ENCODE results near the gene KCNJ15. TPM values are rescaled to one million over a fixed set of nuclear protein-coding genes. Genes with fewer than 3 reads are reported as not detected.
"Not testable (repeated sequence)": the region's sequence is repeated elsewhere in the genome, so short reads cannot be mapped to it uniquely, and the experiment has no call there.

KCNJ15 gene
- total and polyA plus RNA-seq, 3 experiments from 2014 or later, result not detected

GRCh38 chr21:38247054-38247453, 9.7 kb upstream of the KCNJ15 start:
- CTCF ChIA-PET, H3K27ac Mint-ChIP-seq: not testable (repeated sequence)

GRCh38 chr21:38247738-38248510, 8.9 kb upstream of the KCNJ15 start:
- Mint-ChIP-seq H3K27ac (peak overlapping the region in 1 of 8 donors; percentile 46), H3K36me3 (peaks cover 0 to 1% (median 0%) of the 10 kb centered on the region in 3 donors), H3K4me1 (peaks cover 12 to 17% (median 14%) of the 10 kb centered on the region in 3 donors), H3K9me3 (peaks cover 0 to 8% (median 2%) of the 10 kb centered on the region in 5 donors), H3K27me3 (peaks cover 2 to 6% of the 10 kb centered on the region in 2 donors), H3K4me3 (no peak overlapping the region)
- Histone ChIP-seq H3K4me3 (ENCODE audit: low read length) (no peak overlapping the region), H3K4me1 (ENCODE audit: insufficient read depth, low read length) (peaks cover 15% of the 10 kb centered on the region), H3K27ac (ENCODE audit: low read depth, low read length) (no peak overlapping the region), H3K36me3 (ENCODE audit: insufficient read depth, low read length) (no peaks in the 10 kb centered on the region), H3K9me3 (ENCODE audit: low read length) (no peaks in the 10 kb centered on the region), H3K27me3 (ENCODE audit: insufficient read depth, low read length, poor library complexity, severe bottlenecking) (no peaks in the 10 kb centered on the region)
- CTCF ChIA-PET, result interaction anchor here (0.6 kb wide), 1 partner anchor 45 kb away, joined by 3 read pairs; no protein-coding TSS in a partner anchor
- POLR2A ChIA-PET, result no interaction called here
- no peak for DNase-seq

More at GRCh38 chr21:38247054-38247453, 9.7 kb upstream of the KCNJ15 start:
- DNase-seq; H3K27me3 ChIP-seq (ENCODE audit: insufficient read depth, low read length, poor library complexity, severe bottlenecking); H3K36me3 ChIP-seq (ENCODE audit: insufficient read depth, low read length); H3K9me3 ChIP-seq (ENCODE audit: low read length); H3K27ac ChIP-seq (ENCODE audit: low read depth, low read length); H3K4me3 ChIP-seq (ENCODE audit: low read length); H3K36me3 Mint-ChIP-seq; POLR2A ChIA-PET; H3K9me3 Mint-ChIP-seq; H3K27me3 Mint-ChIP-seq; H3K4me3 Mint-ChIP-seq: not testable (repeated sequence)
- H3K4me1 ChIP-seq (ENCODE audit: insufficient read depth, low read length), result peaks cover 15% of the 10 kb centered on the region
- H3K4me1 Mint-ChIP-seq, result peaks cover 12 to 17% (median 14%) of the 10 kb centered on the region in 3 donors

- Histone ChIP-seq H3K36me3 (ENCODE audit: insufficient read depth, low read length) (no peaks in the 10 kb centered on the region), H3K27me3 (ENCODE audit: insufficient read depth, low read length, poor library complexity, severe bottlenecking) (no peaks in the 10 kb centered on the region), H3K4me1 (ENCODE audit: insufficient read depth, low read length) (peaks cover 13% of the 10 kb centered on the region), H3K9me3 (ENCODE audit: low read length) (no peaks in the 10 kb centered on the region), H3K4me3 (ENCODE audit: low read length) (no peak overlapping the region), H3K27ac (ENCODE audit: low read depth, low read length) (no peak overlapping the region)
- H3K4me3 Mint-ChIP-seq, result no peak overlapping the region
- H3K9me3 Mint-ChIP-seq, result peaks cover 0 to 8% (median 2%) of the 10 kb centered on the region in 5 donors
- peaks cover 0 to 1% (median 0%) of the 10 kb centered on the region in 3 donors for H3K36me3 Mint-ChIP-seq
- peaks cover 2 to 3% of the 10 kb centered on the region in 2 donors for H3K27me3 Mint-ChIP-seq
- peaks cover 10 to 12% (median 12%) of the 10 kb centered on the region in 3 donors for H3K4me1 Mint-ChIP-seq
- H3K27ac Mint-ChIP-seq, result no peak overlapping the region
- ChIA-PET POLR2A (no interaction called here), CTCF (no interaction called here)
- no peak for DNase-seq
These were observed 7.5 kb upstream of the KCNJ15 start for GRCh38 chr21:38249256-38249655.

GRCh38 chr21:38249696-38250278, 7.0 kb upstream of the KCNJ15 start:
- ChIA-PET POLR2A (no interaction called here), CTCF (no interaction called here)
- Histone ChIP-seq H3K9me3 (ENCODE audit: low read length) (no peaks in the 10 kb centered on the region), H3K4me3 (ENCODE audit: low read length) (no peak overlapping the region), H3K4me1 (ENCODE audit: insufficient read depth, low read length) (peaks cover 8% of the 10 kb centered on the region), H3K27me3 (ENCODE audit: insufficient read depth, low read length, poor library complexity, severe bottlenecking) (no peaks in the 10 kb centered on the region), H3K36me3 (ENCODE audit: insufficient read depth, low read length) (no peaks in the 10 kb centered on the region), H3K27ac (ENCODE audit: low read depth, low read length) (no peak overlapping the region)
- no peaks in the 10 kb centered on the region for H3K27me3 Mint-ChIP-seq
- DNase-seq, result no peak
- peaks cover 0 to 1% (median 0%) of the 10 kb centered on the region in 3 donors for H3K36me3 Mint-ChIP-seq
- no peak overlapping the region for H3K4me3 Mint-ChIP-seq
- peaks cover 5 to 7% (median 7%) of the 10 kb centered on the region in 3 donors for H3K4me1 Mint-ChIP-seq
- peaks cover 0 to 4% (median 2%) of the 10 kb centered on the region in 5 donors for H3K9me3 Mint-ChIP-seq
- no peak overlapping the region for H3K27ac Mint-ChIP-seq

- Histone ChIP-seq H3K27ac (ENCODE audit: low read depth, low read length) (no peak overlapping the region), H3K36me3 (ENCODE audit: insufficient read depth, low read length) (no peaks in the 10 kb centered on the region), H3K27me3 (ENCODE audit: insufficient read depth, low read length, poor library complexity, severe bottlenecking) (no peaks in the 10 kb centered on the region), H3K4me1 (ENCODE audit: insufficient read depth, low read length) (no peaks in the 10 kb centered on the region), H3K9me3 (ENCODE audit: low read length) (no peaks in the 10 kb centered on the region), H3K4me3 (ENCODE audit: low read length) (no peak overlapping the region)
- Mint-ChIP-seq H3K27me3 (no peaks in the 10 kb centered on the region), H3K36me3 (no peaks in the 10 kb centered on the region), H3K4me1 (no peaks in the 10 kb centered on the region), H3K27ac (no peak overlapping the region), H3K9me3 (peaks cover 0 to 4% (median 0%) of the 10 kb centered on the region in 5 donors), H3K4me3 (no peak overlapping the region)
- DNase-seq, result no peak
- ChIA-PET CTCF (no interaction called here), POLR2A (no interaction called here)
These were observed 5.8 kb upstream of the KCNJ15 start for GRCh38 chr21:38250991-38251418.

- H3K27ac ChIP-seq (ENCODE audit: low read depth, low read length), result no peak overlapping the region
- Mint-ChIP-seq H3K36me3 (no peaks in the 10 kb centered on the region), H3K27ac (no peak overlapping the region), H3K9me3 (no peaks in the 10 kb centered on the region), H3K4me1 (no peaks in the 10 kb centered on the region), H3K4me3 (no peak overlapping the region), H3K27me3 (no peaks in the 10 kb centered on the region)
- no peaks in the 10 kb centered on the region for H3K9me3 ChIP-seq (ENCODE audit: low read length)
- no peaks in the 10 kb centered on the region for H3K36me3 ChIP-seq (ENCODE audit: insufficient read depth, low read length)
- no peak overlapping the region for H3K4me3 ChIP-seq (ENCODE audit: low read length)
- no peaks in the 10 kb centered on the region for H3K27me3 ChIP-seq (ENCODE audit: insufficient read depth, low read length, poor library complexity, severe bottlenecking)
- H3K4me1 ChIP-seq (ENCODE audit: insufficient read depth, low read length), result no peaks in the 10 kb centered on the region
- DNase-seq, result no peak
- POLR2A ChIA-PET, result no interaction called here
- CTCF ChIA-PET, result no interaction called here
These were observed 1.8 kb upstream of the KCNJ15 start for GRCh38 chr21:38254970-38255369.

GRCh38 chr21:38255571-38256117, 1.1 kb upstream of the KCNJ15 start:
- DNase-seq, result no peak

GRCh38 chr21:38257667-38258066, 876 bp downstream of the KCNJ15 start:
- Mint-ChIP-seq H3K27ac (no peak overlapping the region), H3K27me3 (no peaks in the 10 kb centered on the region), H3K4me3 (no peak overlapping the region), H3K4me1 (no peaks in the 10 kb centered on the region), H3K9me3 (no peaks in the 10 kb centered on the region), H3K36me3 (no peaks in the 10 kb centered on the region)
- no peak overlapping the region for H3K27ac ChIP-seq (ENCODE audit: low read depth, low read length)
- H3K27me3 ChIP-seq (ENCODE audit: insufficient read depth, low read length, poor library complexity, severe bottlenecking), result no peaks in the 10 kb centered on the region
- H3K4me3 ChIP-seq (ENCODE audit: low read length), result no peak overlapping the region
- H3K4me1 ChIP-seq (ENCODE audit: insufficient read depth, low read length), result no peaks in the 10 kb centered on the region
- DNase-seq, result no peak
- H3K36me3 ChIP-seq (ENCODE audit: insufficient read depth, low read length), result no peaks in the 10 kb centered on the region
- POLR2A ChIA-PET, result no interaction called here
- CTCF ChIA-PET, result no interaction called here
- H3K9me3 ChIP-seq (ENCODE audit: low read length), result no peaks in the 10 kb centered on the region

More at GRCh38 chr21:38255571-38256117, 1.1 kb upstream of the KCNJ15 start:
- H3K9me3 ChIP-seq (ENCODE audit: low read length), result no peaks in the 10 kb centered on the region
- no peaks in the 10 kb centered on the region for H3K36me3 ChIP-seq (ENCODE audit: insufficient read depth, low read length)
- ChIA-PET CTCF (no interaction called here), POLR2A (no interaction called here)
- H3K27me3 ChIP-seq (ENCODE audit: insufficient read depth, low read length, poor library complexity, severe bottlenecking), result no peaks in the 10 kb centered on the region
- no peak overlapping the region for H3K27ac ChIP-seq (ENCODE audit: low read depth, low read length)
- Mint-ChIP-seq H3K4me1 (no peaks in the 10 kb centered on the region), H3K4me3 (no peak overlapping the region), H3K27ac (no peak overlapping the region), H3K9me3 (no peaks in the 10 kb centered on the region), H3K27me3 (no peaks in the 10 kb centered on the region), H3K36me3 (no peaks in the 10 kb centered on the region)
- no peaks in the 10 kb centered on the region for H3K4me1 ChIP-seq (ENCODE audit: insufficient read depth, low read length)
- no peak overlapping the region for H3K4me3 ChIP-seq (ENCODE audit: low read length)

All from CD8-positive, alpha-beta memory T cell (primary cell).